Stimulated activated naive CD4-positive, alpha-beta T cell (primary cell): Measurements from ENCODE around the gene LRRC23.

Source experiments
- DNase-seq, 6 experiments: peaks; one replicate each; lab custom pipeline; 2025; lab: John Stamatoyannopoulos, UW

LRRC23 gene

GRCh38 chr12:6925540-6926279 is 21.1 kb downstream of the LRRC23 start:
- DNase-seq = no peak

- peak in 4 of 6 experiments; percentile 42 to 46 (median 42) for DNase-seq
These were observed 22.9 kb downstream of the LRRC23 start, which contains the start of gene ATN1 for GRCh38 chr12:6927379-6928021. ATN1 (plus strand) TSS chr12:6927959; CDS start chr12:6934002, 6,043 bp downstream.

DNA sequence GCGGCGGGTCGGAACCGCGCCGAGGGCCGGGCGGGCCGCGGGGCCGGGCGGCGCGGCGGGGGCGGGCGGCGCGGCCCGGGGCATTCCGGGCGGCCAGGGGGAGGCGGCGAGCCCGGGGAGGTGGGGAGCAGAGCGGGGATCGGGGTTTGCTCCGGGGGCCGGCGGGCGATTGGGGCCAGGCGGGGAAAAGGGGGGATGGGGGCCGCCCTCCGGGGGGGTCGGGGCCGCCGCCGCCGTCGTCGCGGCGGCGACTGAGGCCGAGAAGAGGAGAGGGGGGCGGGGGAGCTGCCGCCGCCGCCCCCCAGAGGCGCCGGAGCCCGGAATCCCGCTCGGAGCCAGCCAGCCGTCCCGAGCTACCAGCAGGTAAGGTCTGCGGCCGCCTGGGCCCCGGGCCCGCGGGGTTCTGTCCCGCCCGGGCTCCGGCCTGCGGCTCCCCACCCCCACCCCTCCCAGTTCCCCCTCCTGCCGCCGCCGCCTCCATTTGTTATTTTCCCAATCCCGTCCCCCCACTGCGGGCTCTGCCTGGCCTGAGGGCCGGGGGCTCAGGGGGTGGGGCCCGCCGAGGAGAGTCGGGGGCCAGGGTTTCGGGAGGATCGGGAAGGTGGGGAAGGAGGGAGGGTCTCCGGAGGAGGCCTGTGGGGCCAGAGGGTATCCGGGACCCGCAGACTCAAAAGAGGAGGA is 23.5 kb downstream of the LRRC23 start:
- DNase-seq = peak in 1 of 6 experiments; percentile 12

GRCh38 chr12:6928703-6929407 is 24.2 kb downstream of the LRRC23 start:
- DNase-seq = peak in 1 of 6 experiments; percentile 10

DNA sequence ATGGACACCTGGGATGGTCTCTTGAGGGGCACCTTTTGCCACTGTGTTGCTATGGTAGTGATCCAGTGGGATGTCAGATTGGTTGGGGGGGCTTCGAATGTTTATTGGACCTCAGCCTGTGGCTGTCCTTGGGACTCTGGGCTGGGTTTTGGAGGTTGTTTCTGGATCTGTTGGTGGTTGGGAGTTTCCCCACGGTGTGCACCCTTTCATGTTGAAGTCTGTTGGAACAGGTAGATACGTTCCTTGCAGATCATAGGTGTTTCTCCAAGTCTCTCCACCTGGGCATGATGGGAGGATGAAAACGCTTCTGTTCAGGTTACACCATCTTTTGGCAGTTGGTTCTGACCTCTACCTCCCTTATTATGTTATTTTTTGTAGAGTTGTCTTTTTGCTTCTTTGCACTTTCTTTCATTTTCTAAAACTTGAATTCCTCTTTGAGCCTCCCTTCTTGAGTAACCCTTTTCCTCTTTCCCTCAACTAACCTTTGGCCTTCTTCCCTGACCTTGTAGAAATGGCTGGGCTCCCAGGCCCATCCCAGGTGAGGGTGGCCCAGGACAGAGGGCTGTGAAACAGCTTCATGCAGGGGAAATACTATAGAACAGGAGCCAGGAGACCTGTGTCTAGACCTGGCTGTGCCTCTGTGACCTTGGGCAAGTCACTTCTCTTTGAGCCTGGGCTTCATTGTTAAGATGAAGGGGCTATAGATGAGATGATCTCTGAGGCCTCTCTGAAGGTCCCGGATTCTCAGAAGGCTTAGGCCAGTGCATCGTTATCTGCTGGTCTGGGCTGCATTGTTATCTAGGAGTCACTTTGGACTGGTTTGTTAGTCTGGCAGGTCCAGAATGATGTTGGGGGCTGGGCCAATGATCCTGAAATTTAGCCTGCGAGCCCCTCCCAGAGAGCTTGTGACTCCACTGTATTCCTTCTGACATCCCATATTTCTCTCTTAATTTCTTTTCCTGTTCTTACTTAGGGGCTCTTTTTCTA is 25.1 kb downstream of the LRRC23 start:
- no peak for DNase-seq

- DNase-seq = peak in 3 of 6 experiments; percentile 23 to 42 (median 40)
These were observed 28.1 kb downstream of the LRRC23 start for GRCh38 chr12:6932766-6933165.

- no peak for DNase-seq
These were observed 29.5 kb downstream of the LRRC23 start for GRCh38 chr12:6934110-6934509.

GRCh38 chr12:6935371-6936193 is 31.0 kb downstream of the LRRC23 start:
- no peak for DNase-seq

- DNase-seq = no peak
These were observed 31.6 kb downstream of the LRRC23 start for GRCh38 chr12:6936194-6936635.

- DNase-seq = peak; percentile 36 to 76 (median 60)
These were observed 32.2 kb downstream of the LRRC23 start for GRCh38 chr12:6936636-6937480.

DNA sequence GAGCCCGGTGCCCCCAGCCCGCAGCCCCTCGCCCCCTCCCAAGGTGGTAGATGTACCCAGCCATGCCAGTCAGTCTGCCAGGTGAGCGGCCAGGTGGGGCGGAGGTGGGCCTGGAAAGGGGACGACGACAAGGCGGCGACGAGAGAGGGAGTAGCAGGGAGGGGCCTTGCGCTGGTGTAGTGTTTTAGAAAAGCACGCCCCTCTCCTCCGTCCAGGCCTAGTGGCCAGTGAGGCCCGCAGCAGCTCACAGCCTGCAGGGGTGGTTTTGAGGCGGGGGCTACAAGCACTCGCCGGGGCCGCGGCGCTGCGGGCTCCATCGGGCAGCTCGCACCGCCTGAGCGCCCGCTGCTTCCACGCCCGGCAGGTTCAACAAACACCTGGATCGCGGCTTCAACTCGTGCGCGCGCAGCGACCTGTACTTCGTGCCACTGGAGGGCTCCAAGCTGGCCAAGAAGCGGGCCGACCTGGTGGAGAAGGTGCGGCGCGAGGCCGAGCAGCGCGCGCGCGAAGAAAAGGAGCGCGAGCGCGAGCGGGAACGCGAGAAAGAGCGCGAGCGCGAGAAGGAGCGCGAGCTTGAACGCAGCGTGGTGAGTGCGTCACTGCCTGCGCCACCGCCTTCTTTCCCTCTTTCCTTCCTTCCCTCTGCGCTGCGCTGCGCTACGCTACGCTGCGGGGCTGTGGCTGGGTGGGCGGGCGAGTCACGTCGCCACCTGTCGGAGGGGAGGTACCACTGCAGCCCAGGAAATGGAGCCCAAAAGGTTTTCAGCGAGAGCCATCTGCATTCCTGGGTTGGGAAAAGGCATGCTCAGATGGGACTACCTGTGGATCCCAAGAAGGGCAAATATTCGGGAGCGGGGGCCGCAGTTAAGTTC is 33.1 kb downstream of the LRRC23 start:
- DNase-seq = peak; percentile 80 to 93 (median 92)

- DNase-seq = no peak
These were observed 34.0 kb downstream of the LRRC23 start for GRCh38 chr12:6938353-6939190.

GRCh38 chr12:6939191-6939540 is 34.5 kb downstream of the LRRC23 start:
- no peak for DNase-seq

- no peak for DNase-seq
These were observed 36.6 kb downstream of the LRRC23 start for GRCh38 chr12:6941267-6941666.

GRCh38 chr12:6941782-6942181 is 37.2 kb downstream of the LRRC23 start:
- DNase-seq = no peak

GRCh38 chr12:6942331-6942665 is 37.7 kb downstream of the LRRC23 start:
- DNase-seq = no peak

GRCh38 chr12:6943389-6943721 is 38.7 kb downstream of the LRRC23 start:
- peak in 5 of 6 experiments; percentile 68 to 93 (median 84) for DNase-seq
